OCI-LY3 (cell line): ENCODE data around the gene TBC1D2B.

Experiments
- H2AFZ ChIP-seq: fragments of 200-600, 300-600 bp; shearing (Covaris generic); 2 replicates; pipeline ENCODE4 v1.6.0; 2014; ENCODE audit warnings: antibody characterized with exemption, low read depth, low read length
- H3K27ac ChIP-seq: fragments of 200-600, 300-600 bp; sonication (generic); 2 replicates; pipeline ENCODE4 v1.5.1; 2014; ENCODE audit warnings: mild to moderate bottlenecking, low read length, moderate library complexity, mixed read lengths
- H3K27me3 ChIP-seq: fragments of 200-600, 300-600 bp; sonication (generic); 2 replicates; pipeline ENCODE4 v1.6.1; 2014; ENCODE audit warnings: low read depth, low read length, mixed read lengths
- H3K36me3 ChIP-seq: fragments of 200-600, 300-600 bp; sonication (generic); replicated peaks from 2 replicates; pipeline ENCODE3; 2014; ENCODE audit warnings: low read depth, low read length, mixed read lengths
- H3K4me1 ChIP-seq: fragments of 300-600, 200-600 bp; sonication (generic); 2 replicates; pipeline ENCODE4 v1.6.1; 2014; ENCODE audit warnings: low read length, mixed read lengths
- H3K4me2 ChIP-seq: fragments of 200-600, 300-600 bp; sonication (generic); 2 replicates; pipeline ENCODE4 v1.6.1; 2014; ENCODE audit warnings: low read length, mixed read lengths
- H3K4me3 ChIP-seq: fragments of 300-600, 200-600 bp; sonication (generic); 2 replicates; pipeline ENCODE4 v1.5.1; 2014; ENCODE audit warnings: antibody characterized with exemption, mild to moderate bottlenecking, low read length, moderate library complexity
- H3K79me2 ChIP-seq: fragments of 300-600, 200-600 bp; shearing (Covaris generic); 2 replicates; pipeline ENCODE4 v1.6.1; 2014; ENCODE audit warnings: mild to moderate bottlenecking, low read length, mixed read lengths
- H3K9ac ChIP-seq: fragments of 300-600, 200-600 bp; shearing (Covaris generic); 2 replicates; pipeline ENCODE4 v1.6.0; 2014; ENCODE audit warnings: mild to moderate bottlenecking, low read length, moderate library complexity
- H3K9me3 ChIP-seq: fragments of 200-600, 300-600 bp; shearing (Covaris generic); 2 replicates; pipeline ENCODE4 v1.6.1; 2014; ENCODE audit warnings: low read length, mixed read lengths; ENCODE audit not compliant: insufficient read depth
- H4K20me1 ChIP-seq: fragments of 200-600, 300-600 bp; sonication (generic); 2 replicates; pipeline ENCODE4 v1.6.1; 2016; ENCODE audit warnings: low read length, mixed read lengths; ENCODE audit not compliant: insufficient read depth
- CTCF ChIP-seq: fragments of 200-600, 300-600 bp; sonication (generic); IDR thresholded peaks from 2 replicates; pipeline ENCODE4 v1.5.1; 2014; ENCODE audit warnings: antibody characterized with exemption, low read length, low read depth
- EZH2phosphoT487 ChIP-seq: fragments of 200-600 bp; shearing (Covaris generic); IDR thresholded peaks from 2 replicates; pipeline ENCODE4 v1.6.1; 2018; ENCODE audit warnings: antibody characterized with exemption, mixed run types, low read depth

The TBC1D2B gene

GRCh38 chr15:78111788-78112187 is 34.3 kb upstream of the TBC1D2B start:
- H3K9ac ChIP-seq = no peak overlapping the region

GRCh38 chr15:78110916-78111475 is 33.5 kb upstream of the TBC1D2B start:
- no peaks in the 10 kb centered on the region for H3K9me3 ChIP-seq
- H3K4me1 ChIP-seq = peaks cover 3% of the 10 kb centered on the region
- H3K79me2 ChIP-seq = no peaks in the 10 kb centered on the region
- no peaks in the 10 kb centered on the region for H4K20me1 ChIP-seq
- H3K27me3 ChIP-seq = no peaks in the 10 kb centered on the region
- no peak overlapping the region for H3K27ac ChIP-seq
- no peaks in the 10 kb centered on the region for H3K36me3 ChIP-seq
- H3K4me2 ChIP-seq = no peak overlapping the region
- H3K4me3 ChIP-seq = no peak overlapping the region
- no peak overlapping the region for H2AFZ ChIP-seq
- no peak overlapping the region for H3K9ac ChIP-seq
- no peak for TF ChIP-seq CTCF
- no peak for TF ChIP-seq EZH2phosphoT487

More at GRCh38 chr15:78111788-78112187, 34.3 kb upstream of the TBC1D2B start:
- no peak overlapping the region for H3K4me2 ChIP-seq
- H3K27ac ChIP-seq = no peak overlapping the region
- H3K4me1 ChIP-seq = peaks cover 3% of the 10 kb centered on the region
- TF ChIP-seq EZH2phosphoT487 (no peak), CTCF (no peak)
- H4K20me1 ChIP-seq = no peaks in the 10 kb centered on the region
- no peak overlapping the region for H3K4me3 ChIP-seq
- no peaks in the 10 kb centered on the region for H3K9me3 ChIP-seq
- no peaks in the 10 kb centered on the region for H3K27me3 ChIP-seq
- no peaks in the 10 kb centered on the region for H3K79me2 ChIP-seq
- no peak overlapping the region for H2AFZ ChIP-seq
- no peaks in the 10 kb centered on the region for H3K36me3 ChIP-seq

GRCh38 chr15:78110096-78110495 is 32.6 kb upstream of the TBC1D2B start:
- Histone ChIP-seq H3K36me3 (no peaks in the 10 kb centered on the region), H3K27ac (no peak overlapping the region), H3K9ac (no peak overlapping the region), H2AFZ (no peak overlapping the region), H3K27me3 (no peaks in the 10 kb centered on the region), H4K20me1 (no peaks in the 10 kb centered on the region), H3K4me2 (no peak overlapping the region), H3K9me3 (no peaks in the 10 kb centered on the region), H3K4me1 (peaks cover 3% of the 10 kb centered on the region), H3K4me3 (no peak overlapping the region), H3K79me2 (no peaks in the 10 kb centered on the region)
- TF ChIP-seq CTCF (no peak), EZH2phosphoT487 (no peak)

- no peak overlapping the region for H2AFZ ChIP-seq
- no peaks in the 10 kb centered on the region for H3K79me2 ChIP-seq
- no peaks in the 10 kb centered on the region for H3K9me3 ChIP-seq
- H3K36me3 ChIP-seq = no peaks in the 10 kb centered on the region
- no peaks in the 10 kb centered on the region for H3K27me3 ChIP-seq
- peaks cover 3% of the 10 kb centered on the region for H3K4me1 ChIP-seq
- no peak overlapping the region for H3K4me2 ChIP-seq
- no peak overlapping the region for H3K27ac ChIP-seq
- no peak overlapping the region for H3K9ac ChIP-seq
- TF ChIP-seq CTCF (no peak), EZH2phosphoT487 (no peak)
- no peak overlapping the region for H3K4me3 ChIP-seq
- H4K20me1 ChIP-seq = no peaks in the 10 kb centered on the region
Observed at GRCh38 chr15:78109156-78109555, 31.6 kb upstream of the TBC1D2B start.
